Measurements from ENCODE around the gene ZMYND8.

Gene ZMYND8

DNA sequence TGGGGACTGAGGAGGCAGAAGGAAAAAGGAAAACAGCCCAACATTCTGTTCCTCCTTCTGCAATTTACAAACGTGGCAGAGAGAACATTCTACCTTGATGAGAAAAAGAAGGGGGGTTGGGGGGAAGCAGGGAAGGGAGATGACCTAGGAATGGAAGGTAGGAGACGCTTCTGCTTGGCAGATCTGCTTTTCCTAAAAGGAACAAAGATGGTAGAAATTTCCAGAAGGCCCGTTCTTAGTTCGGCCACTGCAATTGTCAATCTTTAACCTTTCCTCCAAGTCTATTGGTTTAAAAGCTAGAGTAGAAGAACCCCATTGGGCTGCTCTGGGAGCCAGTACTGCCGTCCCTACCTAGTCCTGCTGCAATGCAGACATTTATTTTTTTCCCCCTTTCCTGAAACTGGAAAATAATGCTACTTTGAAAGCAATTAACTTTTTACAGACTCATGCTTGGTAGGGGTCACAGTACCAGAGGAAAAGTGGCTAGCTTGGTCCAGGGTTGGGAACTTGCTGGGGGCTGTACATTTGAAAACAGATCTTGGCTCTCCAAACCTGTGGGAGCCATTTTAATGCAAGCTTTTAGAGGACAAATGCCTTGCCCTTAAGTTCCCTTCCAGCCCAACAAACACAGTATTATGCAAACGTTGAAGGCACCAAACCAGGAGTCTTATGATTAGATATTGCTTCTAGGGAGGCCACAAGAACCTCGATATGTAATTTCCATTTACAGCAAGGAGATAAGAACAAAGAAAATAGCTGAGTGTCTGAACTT lies 2.6 kb downstream of the ZMYND8 start:
- H3K4me3 ChIP-seq (ENCODE audit: low read depth, low read length) = peak overlapping the region; percentile 52
- no peak for DNase-seq (ENCODE audit: low read depth, low spot score)
- TF ChIP-seq, protein P1, sequence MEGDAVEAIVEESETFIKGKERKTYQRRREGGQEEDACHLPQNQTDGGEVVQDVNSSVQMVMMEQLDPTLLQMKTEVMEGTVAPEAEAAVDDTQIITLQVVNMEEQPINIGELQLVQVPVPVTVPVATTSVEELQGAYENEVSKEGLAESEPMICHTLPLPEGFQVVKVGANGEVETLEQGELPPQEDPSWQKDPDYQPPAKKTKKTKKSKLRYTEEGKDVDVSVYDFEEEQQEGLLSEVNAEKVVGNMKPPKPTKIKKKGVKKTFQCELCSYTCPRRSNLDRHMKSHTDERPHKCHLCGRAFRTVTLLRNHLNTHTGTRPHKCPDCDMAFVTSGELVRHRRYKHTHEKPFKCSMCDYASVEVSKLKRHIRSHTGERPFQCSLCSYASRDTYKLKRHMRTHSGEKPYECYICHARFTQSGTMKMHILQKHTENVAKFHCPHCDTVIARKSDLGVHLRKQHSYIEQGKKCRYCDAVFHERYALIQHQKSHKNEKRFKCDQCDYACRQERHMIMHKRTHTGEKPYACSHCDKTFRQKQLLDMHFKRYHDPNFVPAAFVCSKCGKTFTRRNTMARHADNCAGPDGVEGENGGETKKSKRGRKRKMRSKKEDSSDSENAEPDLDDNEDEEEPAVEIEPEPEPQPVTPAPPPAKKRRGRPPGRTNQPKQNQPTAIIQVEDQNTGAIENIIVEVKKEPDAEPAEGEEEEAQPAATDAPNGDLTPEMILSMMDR (IDR thresholded peaks at IDR 0.05; ENCODE audit: insufficient read depth, low read length, missing control alignments) = no peak
- ChIA-PET CTCF (interaction anchor here (1.2 to 10.7 kb wide), 7 partner anchors 11 to 598 kb away, joined by 3 to 112 read pairs (median 4); no protein-coding TSS in a partner anchor), POLR2A (interaction anchor here (2.9 kb wide), 1 partner anchor 80 kb away, joined by 18 read pairs; no protein-coding TSS in a partner anchor)

DNA sequence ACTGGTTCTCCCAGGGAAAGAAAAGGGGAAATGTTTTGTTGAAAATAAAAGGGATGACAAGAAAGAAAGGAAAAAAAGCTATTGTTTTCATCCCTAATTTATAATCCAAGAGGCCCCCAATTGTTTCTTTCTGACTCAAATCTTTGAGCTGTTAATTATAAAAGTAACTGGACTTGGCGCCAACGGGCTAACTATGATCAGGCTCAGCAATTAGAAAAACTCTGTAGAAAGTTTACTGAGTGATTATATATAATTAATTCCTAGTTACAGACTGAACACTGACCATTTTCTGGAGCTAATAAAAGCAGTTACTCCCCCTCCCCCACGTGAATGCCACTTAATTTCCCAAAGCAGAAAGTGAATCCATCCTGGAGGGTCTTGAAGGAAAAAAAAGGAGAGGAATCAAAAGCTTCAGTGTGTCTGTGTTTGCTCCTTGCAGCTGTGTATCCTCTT lies 3.2 kb downstream of the ZMYND8 start:
- POLR2A ChIA-PET = no interaction called here
- TF ChIP-seq, protein P1 (IDR thresholded peaks at IDR 0.05; ENCODE audit: insufficient read depth, low read length, missing control alignments) = no peak

DNA sequence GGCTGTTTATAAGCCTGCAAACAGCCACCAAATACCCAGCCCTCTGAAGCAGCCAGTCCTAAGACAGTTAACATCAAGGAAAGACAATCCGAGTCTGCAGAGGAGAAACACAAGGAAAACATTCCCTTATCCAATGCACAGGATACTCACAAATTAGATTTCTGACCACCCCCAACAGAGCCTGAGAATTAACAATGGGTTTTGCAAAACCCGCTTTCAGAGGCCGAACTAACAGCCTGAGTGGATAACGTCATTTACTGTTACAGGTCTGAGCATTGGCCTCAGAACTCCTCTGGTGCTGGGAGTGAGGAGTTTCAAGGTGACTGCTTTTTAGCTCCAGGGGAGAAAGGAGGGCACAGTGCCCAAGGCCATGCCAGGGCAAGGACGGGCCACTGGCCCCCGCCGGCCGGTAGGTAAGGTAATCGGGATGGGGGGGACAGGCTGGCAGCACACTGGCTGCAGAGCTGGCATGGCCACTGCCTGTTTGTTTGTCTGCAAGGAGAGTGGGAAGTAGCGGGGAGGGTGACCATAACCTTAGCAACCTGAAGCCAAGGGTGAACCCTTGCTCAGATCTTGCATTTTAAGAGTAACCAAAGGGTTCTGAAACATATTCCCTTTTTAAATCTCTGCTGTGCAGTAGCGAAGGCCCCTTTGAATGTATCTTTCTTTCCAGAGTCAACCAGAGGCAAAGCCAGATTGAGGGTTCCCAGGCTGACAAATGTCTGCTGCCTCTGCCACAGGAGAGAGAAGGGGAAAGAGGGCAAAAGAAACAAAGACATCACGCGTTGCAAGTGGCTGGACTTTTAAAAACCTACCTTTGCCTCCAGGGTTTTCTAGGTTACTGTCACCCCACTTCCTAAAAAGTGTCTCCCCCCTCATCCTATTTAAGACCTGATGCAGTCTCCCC lies 3.9 kb downstream of the ZMYND8 start:
- POLR2A ChIA-PET = no interaction called here
- CTCF ChIA-PET = interaction anchor here (1.2 to 10.7 kb wide), 3 partner anchors 31 to 597 kb away, joined by 3 to 112 read pairs (median 46); no protein-coding TSS in a partner anchor
- TF ChIP-seq, protein P1 (IDR thresholded peaks at IDR 0.05; ENCODE audit: insufficient read depth, low read length, missing control alignments) = no peak
- peak overlapping the region; percentile 20 for H3K4me3 ChIP-seq (ENCODE audit: low read depth, low read length)
- no peak for DNase-seq (ENCODE audit: low read depth, low spot score)

More for the DNA sequence above, 3.2 kb downstream of the ZMYND8 start:
- H3K4me3 ChIP-seq (ENCODE audit: low read depth, low read length) = no peak overlapping the region
- DNase-seq (ENCODE audit: low read depth, low spot score) = no peak
- CTCF ChIA-PET = interaction anchor here (1.2 to 10.7 kb wide), 5 partner anchors 30 to 597 kb away, joined by 3 to 112 read pairs (median 4); no protein-coding TSS in a partner anchor

DNA sequence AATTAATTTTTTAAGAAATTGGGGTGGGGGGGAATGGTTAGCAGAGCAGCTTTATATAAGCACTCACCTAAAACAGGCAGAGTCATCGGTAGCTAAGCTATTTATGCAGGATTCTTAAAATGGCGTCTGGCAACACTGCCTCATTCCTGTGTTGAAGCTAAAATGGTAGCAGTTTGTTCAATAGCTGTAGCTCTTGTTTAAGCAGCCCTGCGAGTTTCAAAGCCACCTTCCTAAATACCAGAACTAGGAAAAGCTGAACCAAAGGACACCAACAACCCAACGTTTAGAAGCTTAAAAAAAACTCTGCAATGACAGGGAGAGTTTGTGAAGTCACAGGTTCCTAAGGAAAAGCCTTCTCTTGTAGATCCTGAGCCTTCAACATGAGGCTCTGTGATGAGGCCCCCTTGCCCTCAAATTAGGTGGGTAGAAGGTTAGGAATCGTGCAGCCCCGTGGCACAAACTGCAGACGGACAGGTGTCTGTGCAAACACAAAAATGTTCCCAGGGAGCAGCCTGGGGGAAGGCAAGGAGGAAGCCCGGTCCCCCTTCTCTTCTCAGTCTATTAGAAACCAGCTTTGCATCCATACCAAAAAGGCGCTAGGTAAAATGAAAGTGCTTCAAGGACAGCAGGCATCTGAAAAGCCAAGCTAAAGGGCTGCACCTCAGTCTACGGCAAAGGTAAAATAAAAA lies 4.7 kb downstream of the ZMYND8 start:
- no peak for DNase-seq (ENCODE audit: low read depth, low spot score)
- ChIA-PET POLR2A (interaction anchor here (0.5 to 1.1 kb wide), 2 partner anchors 77 to 269 kb away, joined by 3 read pairs; no protein-coding TSS in a partner anchor), CTCF (interaction anchor here (0.8 to 10.7 kb wide), 3 partner anchors 32 to 156 kb away, joined by 3 to 112 read pairs (median 46); no protein-coding TSS in a partner anchor)
- H3K4me3 ChIP-seq (ENCODE audit: low read depth, low read length) = peak overlapping the region; percentile 20
- TF ChIP-seq, protein P1 (IDR thresholded peaks at IDR 0.05; ENCODE audit: insufficient read depth, low read length, missing control alignments) = no peak

DNA sequence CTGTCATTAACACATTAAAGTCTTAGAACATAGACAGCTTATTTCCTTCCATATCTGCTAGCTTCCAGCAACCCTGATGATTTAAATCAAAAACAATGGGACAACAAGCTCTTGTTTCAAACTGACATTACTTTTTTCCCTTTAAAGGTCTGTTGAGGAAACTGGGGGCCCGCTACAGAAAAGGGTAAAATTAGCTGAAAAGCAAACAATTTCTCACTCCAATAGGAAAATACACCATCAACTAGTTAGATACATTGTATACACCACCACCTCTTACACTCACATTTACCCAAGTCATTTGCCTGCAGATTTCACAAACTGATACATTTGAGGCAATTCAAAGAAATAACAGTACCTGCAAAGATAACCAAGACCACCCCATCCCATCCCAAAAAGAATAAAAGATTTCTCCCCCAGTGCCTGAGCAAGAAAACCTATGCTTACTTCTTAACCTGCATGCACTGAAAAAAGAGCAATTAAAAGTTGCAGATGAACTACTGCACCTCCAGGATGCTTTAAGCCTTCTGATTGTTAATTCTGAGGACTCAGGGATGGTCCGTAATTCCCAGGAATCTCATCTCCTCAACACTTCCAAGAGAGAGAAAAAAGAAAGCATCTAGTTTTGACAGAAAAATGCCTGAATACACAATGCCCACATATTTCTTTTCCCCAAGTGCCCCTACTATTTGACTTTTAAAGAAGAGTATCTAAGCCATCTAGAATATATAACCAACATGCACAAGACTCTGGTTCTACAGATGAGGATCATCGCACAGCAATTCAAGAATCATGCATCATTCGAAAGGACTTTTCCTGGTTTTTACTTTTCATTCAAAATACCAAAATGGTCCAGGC lies 5.6 kb downstream of the ZMYND8 start:
- TF ChIP-seq, protein P1 (IDR thresholded peaks at IDR 0.05; ENCODE audit: insufficient read depth, low read length, missing control alignments) = no peak
- H3K4me3 ChIP-seq (ENCODE audit: low read depth, low read length) = no peak overlapping the region
- POLR2A ChIA-PET = interaction anchor here (0.5 to 1.1 kb wide), 2 partner anchors 77 to 270 kb away, joined by 3 read pairs; no protein-coding TSS in a partner anchor
- CTCF ChIA-PET = interaction anchor here (0.8 to 7.3 kb wide), 3 partner anchors 33 to 155 kb away, joined by 3 to 46 read pairs (median 28); no protein-coding TSS in a partner anchor
- DNase-seq (ENCODE audit: low read depth, low spot score) = no peak
